HEK293 (cell line): ENCODE measurements around the gene AKIRIN2.

Experiments
- CTCF ChIA-PET: fragments of 350-600 bp; formaldehyde crosslinking; extraction: SDS; loops from one replicate; lab custom pipeline; 2021; ENCODE audit warnings: antibody characterized with exemption; lab: Yijun Ruan, JAX
- POLR2A ChIA-PET: fragments of 300-600 bp; formaldehyde crosslinking; extraction: SDS; loops from one replicate; lab custom pipeline; 2020; ENCODE audit warnings: antibody characterized with exemption, inconsistent platforms; lab: Yijun Ruan, JAX
- H3K27ac ChIP-seq: fragments of 200-500 bp; sonication (Bioruptor generic); 2 replicates; pipeline ENCODE4 v1.5.1; 2014; ENCODE audit warnings: low read depth, low read length, control low read depth, inconsistent platforms; ENCODE audit errors: extremely low read depth
- H3K36me3 ChIP-seq, 2 experiments: fragments of 200-500 bp in 1 of 2; sonication (Bioruptor generic) in 1 of 2; 1 replicate in 1 of 2; 2 replicates in 1 of 2; pipeline ENCODE4 v1.5.1; 2014 to 2017; ENCODE audit warnings: inconsistent platforms in 2 of 2, low read length in 2 of 2; ENCODE audit not compliant: control insufficient read depth in 2 of 2, insufficient read depth in 1 of 2
- H3K4me1 ChIP-seq: fragments of 200-500 bp; sonication (Bioruptor generic); 2 replicates; pipeline ENCODE4 v1.5.1; 2014; ENCODE audit warnings: mild to moderate bottlenecking, low read length, inconsistent platforms; ENCODE audit not compliant: control insufficient read depth, insufficient read depth
- H3K4me3 ChIP-seq: 2 replicates; pipeline ENCODE4 v1.5.1; 2011; ENCODE audit warnings: low read depth, mild to moderate bottlenecking, control low read depth, low read length, moderate library complexity
- H3K9me3 ChIP-seq: fragments of 200-500 bp; sonication (Bioruptor generic); 2 replicates; pipeline ENCODE4 v1.5.1; 2014; ENCODE audit warnings: low read depth, low read length, inconsistent platforms; ENCODE audit not compliant: control insufficient read depth, insufficient read depth
- CTCF ChIP-seq: fragments of 450-650 bp; formaldehyde crosslinking; IDR thresholded peaks from 2 replicates; pipeline ENCODE4 v1.5.1; 2016; ENCODE audit warnings: missing biosample characterization, missing genetic modification characterization
- GLI2 ChIP-seq: fragments of 450-650 bp; formaldehyde crosslinking; IDR thresholded peaks from 2 replicates; pipeline ENCODE4; 2017; ENCODE audit warnings: missing biosample characterization, missing genetic modification characterization, low read depth, borderline replicate concordance
- REPIN1 ChIP-seq: fragments of 450-650 bp; formaldehyde crosslinking; IDR thresholded peaks from 2 replicates; pipeline ENCODE4 v1.5.1; 2017; ENCODE audit warnings: missing biosample characterization, missing genetic modification characterization, low read depth
- ZBTB7A ChIP-seq: fragments of 450-650 bp; formaldehyde crosslinking; IDR thresholded peaks from 2 replicates; pipeline ENCODE4 v1.5.1; 2016; ENCODE audit warnings: low read depth, missing biosample characterization, missing genetic modification characterization
- ZFP69B ChIP-seq: fragments of 450-650 bp; formaldehyde crosslinking; IDR thresholded peaks from 2 replicates; pipeline ENCODE4 v1.5.1; 2016; ENCODE audit warnings: missing biosample characterization, missing genetic modification characterization
- ZNF133 ChIP-seq: fragments of 450-650 bp; formaldehyde crosslinking; IDR thresholded peaks from 2 replicates; pipeline ENCODE4 v1.5.1; 2016; ENCODE audit warnings: missing biosample characterization, missing genetic modification characterization
- ZNF146 ChIP-seq: fragments of 450-650 bp; formaldehyde crosslinking; IDR thresholded peaks from 2 replicates; pipeline ENCODE4 v1.5.1; 2016; ENCODE audit warnings: missing biosample characterization, missing genetic modification characterization
- ZNF2 ChIP-seq: fragments of 450-650 bp; formaldehyde crosslinking; IDR thresholded peaks from 2 replicates; pipeline ENCODE4 v1.5.1; 2016; ENCODE audit warnings: missing biosample characterization, missing genetic modification characterization
- ZNF223 ChIP-seq: fragments of 450-650 bp; formaldehyde crosslinking; IDR thresholded peaks from 2 replicates; pipeline ENCODE4 v1.5.1; 2016; ENCODE audit warnings: missing biosample characterization, missing genetic modification characterization
- ZNF274 ChIP-seq, 2 experiments: fragments of 200-500 bp in 1 of 2; fragments of 450-650 bp in 1 of 2; sonication (Bioruptor generic) in 1 of 2; formaldehyde crosslinking in 1 of 2; IDR thresholded peaks; 2 replicates each; pipeline versions ENCODE4 v1.5.1 to v1.6.1; 2014 to 2016; ENCODE audit warnings: borderline replicate concordance in 1 of 2, inconsistent platforms in 1 of 2, low read length in 1 of 2, missing biosample characterization in 1 of 2, missing genetic modification characterization in 1 of 2
- ZNF449 ChIP-seq: fragments of 450-650 bp; formaldehyde crosslinking; IDR thresholded peaks from 2 replicates; pipeline ENCODE4 v1.5.1; 2017; ENCODE audit warnings: missing biosample characterization, mild to moderate bottlenecking, missing genetic modification characterization, moderate library complexity
- ZNF510 ChIP-seq: fragments of 450-650 bp; formaldehyde crosslinking; IDR thresholded peaks from 2 replicates; pipeline ENCODE4 v1.5.1; 2018; ENCODE audit warnings: mild to moderate bottlenecking, missing genetic modification characterization, missing biosample characterization; ENCODE audit not compliant: insufficient replicate concordance
- ZNF529 ChIP-seq: fragments of 450-650 bp; formaldehyde crosslinking; IDR thresholded peaks from 2 replicates; pipeline ENCODE4 v1.5.1; 2017; ENCODE audit warnings: missing genetic modification characterization, missing biosample characterization; ENCODE audit not compliant: insufficient replicate concordance
- ZNF549 ChIP-seq: fragments of 450-650 bp; IDR thresholded peaks from 2 replicates; pipeline ENCODE4 v1.5.1; 2018; ENCODE audit warnings: missing biosample characterization, missing genetic modification characterization, mild to moderate bottlenecking, inconsistent platforms, moderate library complexity
- ZNF610 ChIP-seq: fragments of 450-650 bp; formaldehyde crosslinking; IDR thresholded peaks from 2 replicates; pipeline ENCODE4 v1.5.1; 2016; ENCODE audit warnings: missing biosample characterization, missing genetic modification characterization, borderline replicate concordance
- ZNF624 ChIP-seq: fragments of 450-650 bp; formaldehyde crosslinking; IDR thresholded peaks from 2 replicates; pipeline ENCODE4 v1.5.1; 2017; ENCODE audit warnings: missing biosample characterization, missing genetic modification characterization
- ZNF660 ChIP-seq: fragments of 450-650 bp; IDR thresholded peaks from 2 replicates; pipeline ENCODE4 v1.5.1; 2018; ENCODE audit warnings: missing biosample characterization, mild to moderate bottlenecking, missing genetic modification characterization
- ZNF701 ChIP-seq: fragments of 450-650 bp; formaldehyde crosslinking; IDR thresholded peaks from 2 replicates; pipeline ENCODE4 v1.5.1; 2016; ENCODE audit warnings: missing biosample characterization, missing genetic modification characterization
- ZNF707 ChIP-seq: fragments of 450-650 bp; formaldehyde crosslinking; IDR thresholded peaks from 2 replicates; pipeline ENCODE4 v1.5.1; 2016; ENCODE audit warnings: missing biosample characterization, missing genetic modification characterization
- ZNF843 ChIP-seq: fragments of 450-650 bp; formaldehyde crosslinking; IDR thresholded peaks from 2 replicates; pipeline ENCODE4 v1.5.1; 2016; ENCODE audit warnings: missing biosample characterization, missing genetic modification characterization
- TF ChIP-seq, protein P1 (sequence below): fragments of 450-650 bp; formaldehyde crosslinking; IDR thresholded peaks from 2 replicates; pipeline ENCODE4 v1.5.1; 2017; ENCODE audit warnings: missing biosample characterization, missing genetic modification characterization
- TF ChIP-seq, protein P2 (sequence below): fragments of 450-650 bp; formaldehyde crosslinking; IDR thresholded peaks from 2 replicates; pipeline ENCODE4 v1.5.1; 2016; ENCODE audit warnings: missing biosample characterization, missing genetic modification characterization

AKIRIN2 gene

GRCh38 chr6:87738744-87739143 is 36.7 kb upstream of the AKIRIN2 start (continued):
- TF ChIP-seq ZNF449 (tag by site-specific recombination) (no peak), ZNF146 (tag by site-specific recombination) (no peak), ZNF529 (no peak), ZNF133 (tag by site-specific recombination) (no peak), ZBTB7A (tag by site-specific recombination) (no peak)

DNA sequence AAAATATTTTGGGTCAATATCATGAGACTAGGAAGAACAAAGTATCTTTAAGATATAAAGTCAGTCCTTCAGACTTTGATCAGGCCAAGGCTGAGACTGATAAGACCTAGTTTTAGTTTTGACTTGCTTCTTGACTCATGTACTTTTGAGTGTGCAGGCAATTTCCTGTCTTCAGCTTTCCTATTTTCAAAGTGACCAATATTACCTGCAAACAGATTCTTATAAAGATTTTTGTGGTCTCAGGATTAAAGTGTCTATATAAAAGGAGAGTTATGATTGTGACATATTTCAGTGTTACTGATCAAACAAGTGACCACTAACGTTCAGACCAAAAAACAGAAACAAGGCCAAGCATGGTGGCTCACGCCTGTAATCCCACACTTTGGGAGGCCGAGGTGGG is 36.0 kb upstream of the AKIRIN2 start:
- no peaks in the 10 kb centered on the region for H3K9me3 ChIP-seq
- no peaks in the 10 kb centered on the region for H3K4me1 ChIP-seq
- no peaks in the 10 kb centered on the region for H3K36me3 ChIP-seq
- ChIA-PET CTCF (interaction anchor here (0.5 to 0.6 kb wide), 2 partner anchors 584 to 637 kb away, joined by 3 to 4 read pairs; no protein-coding TSS in a partner anchor), POLR2A (no interaction called here)
- no peak overlapping the region for H3K4me3 ChIP-seq
- no peak for TF ChIP-seq ZFP69B
- TF ChIP-seq, protein P1, sequence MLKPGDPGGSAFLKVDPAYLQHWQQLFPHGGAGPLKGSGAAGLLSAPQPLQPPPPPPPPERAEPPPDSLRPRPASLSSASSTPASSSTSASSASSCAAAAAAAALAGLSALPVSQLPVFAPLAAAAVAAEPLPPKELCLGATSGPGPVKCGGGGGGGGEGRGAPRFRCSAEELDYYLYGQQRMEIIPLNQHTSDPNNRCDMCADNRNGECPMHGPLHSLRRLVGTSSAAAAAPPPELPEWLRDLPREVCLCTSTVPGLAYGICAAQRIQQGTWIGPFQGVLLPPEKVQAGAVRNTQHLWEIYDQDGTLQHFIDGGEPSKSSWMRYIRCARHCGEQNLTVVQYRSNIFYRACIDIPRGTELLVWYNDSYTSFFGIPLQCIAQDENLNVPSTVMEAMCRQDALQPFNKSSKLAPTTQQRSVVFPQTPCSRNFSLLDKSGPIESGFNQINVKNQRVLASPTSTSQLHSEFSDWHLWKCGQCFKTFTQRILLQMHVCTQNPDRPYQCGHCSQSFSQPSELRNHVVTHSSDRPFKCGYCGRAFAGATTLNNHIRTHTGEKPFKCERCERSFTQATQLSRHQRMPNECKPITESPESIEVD (tag by site-specific recombination), result no peak
- TF ChIP-seq ZNF510 (tag by site-specific recombination), result no peak
- TF ChIP-seq ZNF223 (tag by site-specific recombination), result no peak
- no peak for TF ChIP-seq ZNF701 (tag by site-specific recombination)
- TF ChIP-seq ZNF843 (tag by site-specific recombination), result no peak
- no peak for TF ChIP-seq ZNF707
- no peak for TF ChIP-seq ZNF624 (tag by site-specific recombination)
- TF ChIP-seq ZNF610 (tag by site-specific recombination), result no peak
- no peak for TF ChIP-seq CTCF (tag by site-specific recombination)
- no peak for TF ChIP-seq ZNF274 (IDR thresholded peaks at IDR 0.05; ENCODE audit: low read length)
- no peak for TF ChIP-seq ZNF274 (tag by site-specific recombination; IDR thresholded peaks at IDR 0.05; ENCODE audit: borderline replicate concordance)
- TF ChIP-seq GLI2 (tag by site-specific recombination), result no peak
- TF ChIP-seq, protein P2, sequence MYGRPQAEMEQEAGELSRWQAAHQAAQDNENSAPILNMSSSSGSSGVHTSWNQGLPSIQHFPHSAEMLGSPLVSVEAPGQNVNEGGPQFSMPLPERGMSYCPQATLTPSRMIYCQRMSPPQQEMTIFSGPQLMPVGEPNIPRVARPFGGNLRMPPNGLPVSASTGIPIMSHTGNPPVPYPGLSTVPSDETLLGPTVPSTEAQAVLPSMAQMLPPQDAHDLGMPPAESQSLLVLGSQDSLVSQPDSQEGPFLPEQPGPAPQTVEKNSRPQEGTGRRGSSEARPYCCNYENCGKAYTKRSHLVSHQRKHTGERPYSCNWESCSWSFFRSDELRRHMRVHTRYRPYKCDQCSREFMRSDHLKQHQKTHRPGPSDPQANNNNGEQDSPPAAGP, result no peak
- no peak for TF ChIP-seq REPIN1 (tag by site-specific recombination)
- TF ChIP-seq ZNF660, result no peak
- TF ChIP-seq ZNF549, result no peak
- no peak for TF ChIP-seq ZNF2
- no peak overlapping the region for H3K27ac ChIP-seq
